Measurements from ENCODE around the gene DDX39A. TPM values are rescaled to one million over a fixed set of nuclear protein-coding genes. Genes with fewer than 3 reads are reported as not detected.

Gene DDX39A
- polyA plus RNA-seq, 2 of the 4 experiments (the other 2 are of a cell fraction), result 59.0 to 118 TPM

GRCh38 chr19:14450168-14450874 lies 31.2 kb upstream of the DDX39A start:
- Histone ChIP-seq H3K4me1 (no peaks in the 10 kb centered on the region), H3K27ac (no peak overlapping the region), H3K4me3 (no peak overlapping the region), H3K9me3 (no peaks in the 10 kb centered on the region), H3K4me2 (no peak overlapping the region)
- ATAC-seq (peak; percentile 82 to 96; a peak in 5 of 6 replicates), FAIRE-seq (no peak), DNase-seq (ENCODE audit: low read depth in 1 of 2, low spot score in 1 of 2) (peak; percentile 56 to 84)
- ChIA-PET CTCF (interaction anchor here (0.8 to 1.5 kb wide), 3 partner anchors 17 to 29 kb away, joined by 3 to 4 read pairs (median 3); no protein-coding TSS in a partner anchor), POLR2A (no interaction called here)
- TF ChIP-seq RFX5 (IDR thresholded peaks at IDR 0.05), result no peak
- WGBS (ENCODE audit: missing lambda C conversion rate), result 70% methylated on average over 22 of the region's 30 CpGs

- no peaks in the 10 kb centered on the region for H3K9me3 ChIP-seq
- no peak for TF ChIP-seq PHF8 (IDR thresholded peaks at IDR 0.05; ENCODE audit: borderline replicate concordance, low read depth)
- TF ChIP-seq RCOR1 (IDR thresholded peaks at IDR 0.05; ENCODE audit: low read depth, low read length), result no peak
- TF ChIP-seq JUN (IDR thresholded peaks at IDR 0.05), result no peak
- TF ChIP-seq REST (IDR thresholded peaks at IDR 0.05), result no peak
- TF ChIP-seq CTCF (IDR thresholded peaks at IDR 0.05), result no peak
- no peak for TF ChIP-seq NPAS2 (CRISPR knock-in tag; IDR thresholded peaks at IDR 0.05; ENCODE audit: borderline replicate concordance)
- TF ChIP-seq RARB (CRISPR knock-in tag; IDR thresholded peaks at IDR 0.05), result no peak
- TF ChIP-seq SMC3 (IDR thresholded peaks at IDR 0.05), result no peak
- no peak for TF ChIP-seq EHF (CRISPR knock-in tag; IDR thresholded peaks at IDR 0.05)
- no peak for TF ChIP-seq HMGXB4 (CRISPR knock-in tag; IDR thresholded peaks at IDR 0.05; ENCODE audit: borderline replicate concordance)
- no peak for TF ChIP-seq RNF2 (IDR thresholded peaks at IDR 0.05; ENCODE audit: borderline replicate concordance, low read depth)
- TF ChIP-seq MYC (IDR thresholded peaks at IDR 0.05; ENCODE audit: borderline replicate concordance, low read length), result no peak
- no peak for TF ChIP-seq ZNF302 (CRISPR knock-in tag; IDR thresholded peaks at IDR 0.05)
- no peak for TF ChIP-seq KDM1A (IDR thresholded peaks at IDR 0.05; ENCODE audit: low read depth)
- TF ChIP-seq E2F6 (IDR thresholded peaks at IDR 0.05; ENCODE audit: borderline replicate concordance, low read depth), result no peak
- TF ChIP-seq SREBF2 (IDR thresholded peaks at IDR 0.05), result no peak
- TF ChIP-seq BHLHE40 (IDR thresholded peaks at IDR 0.05; ENCODE audit: low read depth, low read length), result no peak
- H3K4me2 ChIP-seq, result no peak overlapping the region
- no peak overlapping the region for H3K27ac ChIP-seq
- POLR2A ChIA-PET, result no interaction called here
- H3K4me3 ChIP-seq, result no peak overlapping the region
- no peak for DNase-seq (ENCODE audit: low read depth in 1 of 2, low spot score in 1 of 2)
- ATAC-seq, result no peak
- 69% methylated on average over 6 of the region's 6 CpGs for WGBS (ENCODE audit: missing lambda C conversion rate)
- CTCF ChIA-PET, result no interaction called here
- no peak for FAIRE-seq
- H3K4me1 ChIP-seq, result no peaks in the 10 kb centered on the region
Observed at GRCh38 chr19:14449321-14449720, 30.2 kb upstream of the DDX39A start.
